HG03103 (cell line): ENCODE results near the gene TMPRSS13.

Source experiments
- ATAC-seq: cut with Tn5 transposase; IDR thresholded peaks from one replicate; pipeline ENCODE4 v1.9.1; 2021; ENCODE audit warnings: low read depth; ENCODE audit not compliant: unreplicated experiment

The TMPRSS13 gene

DNA sequence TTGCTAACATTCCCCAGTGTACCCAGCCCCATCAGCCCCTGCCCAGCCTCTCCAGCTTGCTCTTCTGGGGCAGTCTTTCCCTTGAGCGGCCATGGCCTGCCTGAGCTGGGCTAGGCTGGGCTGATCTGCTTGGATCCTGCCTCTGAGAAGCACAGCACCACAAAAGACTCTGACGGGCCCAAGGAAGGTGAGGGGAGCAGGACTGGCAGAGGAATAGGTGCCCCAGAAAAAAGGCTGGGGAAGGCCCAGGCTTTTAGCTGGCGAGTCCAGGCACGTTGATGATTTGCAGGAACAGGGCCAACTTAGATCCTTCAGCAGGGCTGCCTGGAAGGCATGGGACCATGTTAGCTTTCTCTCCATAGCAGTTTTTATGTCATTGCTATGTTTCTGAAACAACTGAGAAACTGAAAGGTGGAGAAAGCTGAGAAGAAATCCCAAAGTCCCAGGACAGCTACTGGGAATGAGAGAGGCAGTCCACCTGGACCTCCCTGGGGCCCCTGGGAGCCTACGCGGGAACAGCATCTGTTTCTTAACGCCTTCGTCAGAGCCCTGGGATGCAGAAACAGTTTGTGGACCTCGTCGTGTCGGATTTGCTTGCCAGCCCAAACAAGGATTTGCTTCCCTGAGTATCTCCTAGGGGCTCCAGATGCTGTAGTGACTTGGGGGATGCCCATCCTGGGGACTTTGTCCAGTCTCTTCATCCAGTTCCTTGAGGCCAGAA is 28.3 kb downstream of the TMPRSS13 start:
- no peak for ATAC-seq

DNA sequence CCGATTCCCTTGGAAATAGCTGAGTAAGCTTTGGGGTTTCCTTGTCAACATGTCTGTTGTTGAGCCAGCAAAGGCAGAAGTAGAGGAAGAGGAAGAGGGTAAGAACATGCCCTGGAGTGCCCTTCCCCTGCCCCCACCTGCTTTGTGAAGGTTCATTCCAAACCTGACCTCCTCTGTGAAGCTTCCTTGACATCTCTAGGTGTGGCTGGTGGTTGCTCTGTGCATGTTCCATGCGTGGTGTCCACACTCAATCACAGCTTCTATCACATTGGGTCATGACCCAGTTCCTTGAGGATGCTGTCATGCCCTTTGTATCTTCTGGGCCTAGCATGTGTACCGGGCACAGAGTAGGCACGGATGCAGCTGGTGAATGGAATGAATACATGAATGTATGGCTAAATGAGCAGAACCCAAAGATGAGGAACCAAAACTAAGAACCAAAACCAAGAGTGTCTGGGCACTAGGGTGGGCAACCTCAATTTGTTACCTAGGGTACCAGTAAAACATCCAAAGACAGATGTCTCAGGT is 29.0 kb downstream of the TMPRSS13 start:
- no peak for ATAC-seq

DNA sequence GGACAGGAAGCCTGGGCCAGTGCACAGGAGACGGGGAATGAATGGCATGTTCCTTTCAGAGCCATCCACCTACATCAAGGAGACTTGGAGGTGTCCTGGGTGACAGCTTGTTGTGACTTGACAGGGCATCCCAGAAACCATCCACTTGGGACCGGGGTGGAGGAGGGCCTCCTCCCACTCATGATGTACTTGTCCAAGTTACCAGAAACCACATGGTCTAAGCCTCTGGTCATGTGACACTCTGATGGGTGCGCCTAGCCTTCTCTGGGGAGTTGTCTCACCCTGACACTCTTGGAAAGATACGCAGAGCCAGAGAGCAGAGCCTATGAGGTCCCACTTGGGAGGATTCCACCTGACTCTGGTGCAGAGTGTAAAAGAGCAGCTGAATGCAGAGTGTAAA is 31.1 kb downstream of the TMPRSS13 start:
- ATAC-seq: no peak

DNA sequence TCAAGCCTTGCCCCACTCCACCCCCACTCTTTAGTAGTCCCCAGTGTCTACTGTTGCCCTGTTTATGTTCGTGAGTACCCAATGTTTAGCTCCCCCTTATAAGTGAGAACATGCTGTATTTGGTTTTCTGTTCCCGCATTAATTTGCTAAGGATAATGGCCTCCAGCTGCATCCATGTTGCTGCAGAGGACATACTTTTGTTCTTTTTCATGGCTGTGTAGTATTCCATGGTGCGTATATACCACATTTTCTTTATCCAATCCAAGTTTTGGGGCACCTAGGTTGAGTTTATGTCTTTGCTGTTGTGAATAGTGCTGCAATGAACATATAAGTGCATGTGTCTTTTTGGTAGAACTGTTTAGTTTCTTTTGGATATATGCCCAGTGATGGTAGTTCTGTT is 36.6 kb downstream of the TMPRSS13 start:
- no peak for ATAC-seq

DNA sequence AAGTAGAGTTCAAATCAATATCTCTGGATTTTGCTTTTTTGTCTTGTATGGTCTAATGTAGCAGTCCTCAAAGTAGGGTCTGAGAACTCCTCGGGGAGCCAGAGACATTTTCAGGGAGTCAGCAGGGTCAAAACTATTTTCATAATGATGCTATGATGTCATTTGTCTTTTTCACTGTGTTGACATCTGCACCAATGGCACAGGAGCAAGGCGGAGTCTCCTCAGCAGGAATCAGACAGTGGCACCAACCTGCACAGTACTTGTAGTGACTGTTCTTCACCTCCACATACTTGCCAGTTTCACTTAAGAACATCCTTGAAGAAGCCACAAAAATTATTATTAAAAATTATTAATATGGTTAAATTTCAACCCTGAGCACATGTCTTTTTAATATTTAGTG is 37.8 kb downstream of the TMPRSS13 start:
- no peak for ATAC-seq

DNA sequence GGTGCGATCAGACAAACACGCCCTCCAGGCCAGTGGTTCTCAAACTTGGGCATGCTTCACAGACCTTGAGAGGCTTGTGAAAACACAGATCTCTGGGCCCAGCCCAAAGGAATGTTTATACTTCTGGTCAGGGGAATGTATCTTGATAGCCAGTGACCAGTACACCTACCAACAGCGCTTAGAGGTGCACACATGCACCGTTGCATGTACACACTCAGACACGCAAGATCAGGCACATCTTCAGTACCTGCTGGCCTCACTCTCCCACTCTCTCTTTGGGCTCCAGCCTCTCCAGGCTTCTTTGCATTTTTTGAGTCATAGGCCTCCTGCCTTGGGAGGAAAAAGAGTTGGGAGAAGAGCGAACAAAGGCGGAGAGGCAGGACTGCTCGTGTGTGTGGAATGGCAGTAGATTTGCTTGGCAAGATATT is 41.0 kb downstream of the TMPRSS13 start:
- ATAC-seq: no peak

DNA sequence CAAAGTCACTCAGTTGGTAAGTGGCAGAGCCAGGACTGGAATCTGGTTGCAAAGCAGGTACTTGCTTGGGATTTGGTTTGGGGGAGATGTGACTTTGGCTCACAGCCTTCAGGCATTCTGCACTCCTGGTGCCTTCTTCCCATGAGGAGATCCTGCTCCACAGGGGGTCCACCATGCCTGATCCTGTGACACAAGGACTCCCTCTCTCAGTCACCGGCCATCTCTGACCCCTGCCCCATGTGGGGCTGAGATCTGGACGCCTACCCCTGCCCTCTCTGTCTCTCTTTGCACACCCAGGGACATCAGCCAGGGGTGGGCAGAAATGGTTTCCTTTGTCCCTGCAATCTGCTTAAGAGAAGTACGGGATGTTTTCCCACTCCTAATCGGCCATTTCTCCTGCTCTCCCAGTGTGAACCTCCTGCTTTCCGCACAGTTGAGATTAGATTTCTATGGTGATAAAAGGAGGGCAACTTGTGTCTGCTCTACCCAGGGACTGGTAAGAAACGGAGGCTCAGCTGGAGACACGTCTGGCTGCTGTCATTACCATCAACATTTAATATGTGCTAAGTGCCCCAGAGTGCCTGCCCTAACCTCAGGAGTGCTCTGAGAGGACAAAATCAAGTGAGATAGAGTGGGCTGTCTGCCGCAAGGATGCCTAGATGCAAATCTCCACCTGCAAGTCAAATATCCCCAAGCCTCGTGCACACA is 41.6 kb downstream of the TMPRSS13 start:
- ATAC-seq: no peak

DNA sequence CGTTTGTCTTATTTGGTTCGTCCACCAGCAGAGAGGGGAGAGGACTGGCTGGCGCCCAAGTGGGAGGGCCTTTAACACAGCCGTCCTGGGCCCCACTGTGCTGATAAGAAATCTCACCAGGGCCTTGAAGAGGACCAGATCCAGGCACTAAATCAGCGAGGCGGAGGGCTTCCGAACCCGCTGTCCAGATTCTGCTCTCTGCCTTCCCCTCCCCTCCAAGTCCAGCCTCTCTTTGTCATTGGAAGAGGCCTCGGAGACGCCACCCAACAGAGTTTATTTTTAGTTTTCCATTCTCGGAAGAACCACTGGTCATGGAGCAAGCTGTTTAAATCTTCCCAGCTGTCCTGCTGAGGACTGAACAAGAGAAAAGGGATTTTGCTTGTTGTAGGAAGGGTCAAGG is 43.4 kb downstream of the TMPRSS13 start:
- ATAC-seq: no peak

DNA sequence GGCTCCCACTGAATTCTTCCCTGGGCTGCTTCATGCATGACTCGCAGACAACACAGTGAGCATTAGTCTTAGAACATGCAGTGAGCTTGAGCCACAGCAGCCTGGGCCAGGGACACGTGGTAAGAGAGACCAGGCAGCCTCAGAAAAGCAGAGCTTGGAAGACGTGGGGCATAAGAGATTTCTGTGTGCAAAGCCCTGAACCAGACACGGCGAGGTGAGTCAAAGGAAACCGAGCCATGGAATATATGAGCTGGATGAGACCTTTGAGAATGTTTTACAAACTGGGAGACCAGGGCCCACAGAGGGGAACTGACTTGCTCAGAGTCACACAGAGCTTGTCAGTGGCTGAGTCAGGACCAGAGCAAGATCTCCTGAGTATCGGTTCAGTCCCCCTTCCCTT is 44.2 kb downstream of the TMPRSS13 start:
- no peak for ATAC-seq

DNA sequence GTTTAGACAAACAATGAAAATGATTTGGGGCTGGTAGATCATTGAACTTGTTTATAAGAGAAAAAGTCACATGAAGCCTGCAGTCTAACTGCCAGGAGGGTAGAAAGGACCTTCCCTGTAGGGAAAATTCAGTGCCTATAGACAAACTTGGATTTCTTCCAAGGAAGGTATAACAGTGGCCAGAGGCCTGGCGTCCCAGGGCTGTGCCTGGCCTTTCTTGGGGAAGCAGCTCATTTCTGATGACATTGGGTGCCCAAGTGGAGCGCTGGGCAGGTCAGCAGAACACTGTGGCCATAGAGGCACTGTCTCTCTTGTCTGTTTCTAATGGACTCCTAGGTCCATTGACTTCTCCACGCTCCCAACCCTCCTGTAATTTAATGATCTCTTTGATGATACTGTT is 46.1 kb downstream of the TMPRSS13 start:
- no peak for ATAC-seq

DNA sequence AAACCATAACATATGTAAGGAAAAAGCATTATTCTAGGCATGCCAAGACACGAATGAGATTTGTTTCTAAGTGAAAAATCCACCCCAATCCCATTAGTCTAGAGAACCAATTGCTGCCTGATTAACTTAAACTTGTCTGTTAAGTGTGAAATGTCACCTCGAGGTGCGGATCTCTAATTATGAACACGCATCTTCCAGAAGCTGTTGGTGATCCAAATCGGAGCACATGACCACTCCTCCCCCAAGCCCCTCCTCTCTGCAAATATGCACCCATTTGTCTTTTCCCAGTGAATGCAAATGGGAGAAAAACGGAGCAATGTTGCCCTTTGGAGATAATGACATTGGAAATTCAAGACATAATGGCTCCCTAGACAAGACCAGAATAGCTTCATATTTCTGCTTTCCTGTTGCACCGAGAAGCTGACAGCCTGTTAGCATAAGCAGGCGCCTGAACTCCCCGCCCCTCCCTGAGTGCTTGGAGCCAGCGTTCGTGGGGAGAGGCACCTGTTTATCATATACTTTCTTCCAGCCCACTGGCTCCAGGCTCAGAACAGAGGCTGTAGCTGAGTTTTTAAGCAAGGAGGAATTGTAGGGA is 46.8 kb downstream of the TMPRSS13 start:
- no peak for ATAC-seq

DNA sequence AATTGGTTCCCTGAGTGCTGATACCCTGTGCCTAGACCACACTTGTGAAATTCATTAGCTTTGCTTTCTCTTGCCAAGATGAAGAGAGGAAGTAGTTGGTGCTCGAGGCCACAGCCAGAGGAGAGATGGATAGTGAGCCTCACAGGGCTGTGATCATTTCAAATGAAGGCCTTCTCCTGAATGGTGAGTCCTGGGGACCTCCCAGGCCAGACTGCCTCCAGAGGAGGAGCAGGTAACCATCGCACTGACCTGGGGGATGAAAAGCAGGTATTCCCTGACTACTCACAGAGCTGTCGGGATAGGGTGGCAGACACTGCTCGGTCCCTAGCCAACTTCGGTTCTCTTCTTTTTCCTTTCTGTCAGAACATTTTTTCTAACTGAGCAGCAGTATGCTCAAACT is 48.0 kb downstream of the TMPRSS13 start:
- ATAC-seq: no peak

DNA sequence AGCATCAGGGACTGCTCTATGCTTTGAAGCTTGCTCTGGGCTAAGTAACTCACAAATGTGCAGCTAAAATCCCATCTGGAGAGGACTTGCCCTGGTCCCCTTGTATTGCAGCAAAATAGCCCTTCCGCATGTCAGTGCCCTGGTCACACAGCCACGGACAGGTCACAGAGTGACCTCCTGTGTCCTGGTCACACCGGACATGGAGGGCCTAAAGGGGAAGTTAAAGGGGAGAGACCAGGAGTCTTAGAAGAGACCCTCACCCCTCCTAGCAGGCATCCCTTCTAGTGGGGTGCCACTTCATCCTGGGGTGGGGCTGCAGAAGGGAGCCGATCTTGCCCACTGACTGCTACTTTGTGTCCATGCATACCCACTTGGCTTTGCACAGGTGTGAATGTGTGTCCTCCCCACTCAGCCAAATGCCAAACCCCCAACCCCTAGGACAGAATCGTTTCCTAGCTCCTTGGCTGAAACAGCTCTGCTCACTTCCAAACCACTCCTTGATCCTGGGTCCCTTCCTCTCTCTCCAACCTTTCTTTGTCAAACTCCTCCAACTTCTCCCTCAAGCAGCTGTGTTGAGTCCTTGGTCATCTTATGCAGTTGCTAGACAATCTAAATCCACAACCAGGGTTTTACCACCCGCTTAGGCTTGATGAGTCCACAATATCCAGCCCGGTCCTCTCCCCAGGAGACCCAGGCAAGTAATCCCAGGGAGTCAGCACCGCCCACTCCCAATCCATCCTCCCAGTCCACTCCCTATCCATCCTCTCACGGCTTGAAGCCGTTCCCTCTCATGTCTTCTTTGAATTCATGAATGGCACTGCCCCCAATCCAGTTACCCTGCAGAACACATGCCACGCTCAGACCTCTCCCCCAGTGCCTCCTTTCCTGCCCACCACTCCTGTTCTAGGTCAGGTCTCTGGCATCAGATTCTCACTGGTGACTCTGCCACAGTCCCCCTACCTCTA is 49.4 kb downstream of the TMPRSS13 start:
- ATAC-seq: no peak

DNA sequence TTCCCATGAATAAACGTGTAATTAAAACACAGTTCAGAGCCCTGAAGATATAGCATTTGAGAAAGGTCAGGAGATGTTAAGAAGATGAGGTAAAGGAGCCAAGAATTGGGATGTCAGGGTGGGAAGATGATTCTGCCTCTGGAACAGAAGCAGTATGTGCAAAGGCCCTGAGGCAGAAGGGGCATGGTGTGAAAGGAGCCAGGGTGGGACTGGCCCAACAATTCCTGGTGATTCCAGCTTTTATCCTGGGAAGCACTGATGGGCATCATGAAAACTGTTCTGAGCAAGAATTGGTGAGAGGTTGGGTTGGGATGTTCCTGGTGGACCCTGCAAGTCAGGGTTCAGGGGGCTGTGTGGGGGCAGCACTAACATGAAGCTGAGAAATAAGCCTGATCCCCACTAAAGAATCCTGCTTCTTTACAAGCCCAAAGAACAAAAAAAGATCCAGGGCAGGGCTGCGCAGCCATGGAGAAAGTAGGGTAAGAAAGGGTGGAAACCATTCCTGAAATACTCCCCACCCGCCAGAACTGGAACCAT is 50.2 kb downstream of the TMPRSS13 start:
- ATAC-seq: no peak

DNA sequence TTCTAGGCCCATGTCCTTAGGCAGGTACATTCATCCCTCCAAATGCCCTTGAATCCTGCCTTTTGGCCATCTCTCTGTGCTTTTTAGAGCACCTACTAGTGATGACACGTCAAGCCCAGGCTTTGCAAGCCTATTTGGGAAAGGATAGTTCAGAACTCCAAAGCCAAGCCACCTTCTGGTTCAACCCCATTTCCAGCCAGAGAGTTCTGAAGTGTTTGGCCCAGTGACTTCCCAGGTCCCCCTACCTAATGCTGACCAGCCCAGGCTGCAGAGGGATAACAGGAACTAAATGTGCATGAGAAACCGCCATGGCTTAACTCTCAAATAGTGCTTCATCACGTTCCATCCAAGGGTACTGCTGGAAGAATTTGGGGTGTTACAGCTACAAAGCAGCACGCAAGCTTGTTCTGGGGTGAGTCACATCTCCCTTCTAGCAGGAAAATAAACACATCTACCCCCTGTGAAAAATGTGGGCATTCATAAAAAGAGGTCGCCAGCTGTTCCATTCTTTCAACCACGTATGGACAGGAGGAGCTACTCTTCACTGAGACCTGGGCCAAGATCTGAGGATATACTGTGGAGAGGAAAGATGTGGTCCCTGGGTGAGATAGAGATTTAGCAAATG is 50.8 kb downstream of the TMPRSS13 start:
- ATAC-seq: no peak

DNA sequence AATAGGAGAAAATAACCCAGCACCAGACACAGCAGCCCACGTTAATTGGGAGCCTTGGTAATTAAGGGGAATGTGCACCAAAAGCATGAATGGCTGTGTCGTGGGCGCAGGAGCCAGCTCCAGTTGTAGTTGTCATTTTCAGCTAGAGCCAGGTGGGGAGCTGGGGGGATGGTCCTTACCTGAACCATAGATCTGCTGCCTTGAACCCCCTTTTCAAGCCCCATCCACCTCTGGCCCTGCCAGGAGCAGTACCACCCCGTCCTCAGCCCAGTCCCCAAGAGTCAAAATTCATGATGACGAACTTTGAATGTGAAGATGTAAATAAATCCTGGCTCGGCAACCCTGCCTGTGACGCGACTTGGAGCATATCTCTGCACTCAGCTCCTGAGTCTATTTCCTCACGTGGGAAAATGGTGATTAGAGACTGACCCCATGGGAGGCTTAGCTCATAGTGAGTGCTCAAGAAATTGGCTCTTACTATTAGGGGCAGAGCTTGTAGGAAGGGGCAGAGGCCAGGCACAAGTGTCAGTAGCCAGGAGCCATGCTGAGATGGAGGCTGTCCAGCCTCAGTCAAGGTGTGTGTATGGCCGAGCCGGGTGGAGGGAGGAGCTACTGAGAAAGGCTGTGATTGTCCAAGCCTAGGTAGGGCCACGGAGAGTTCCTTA is 52.0 kb downstream of the TMPRSS13 start:
- ATAC-seq: no peak

DNA sequence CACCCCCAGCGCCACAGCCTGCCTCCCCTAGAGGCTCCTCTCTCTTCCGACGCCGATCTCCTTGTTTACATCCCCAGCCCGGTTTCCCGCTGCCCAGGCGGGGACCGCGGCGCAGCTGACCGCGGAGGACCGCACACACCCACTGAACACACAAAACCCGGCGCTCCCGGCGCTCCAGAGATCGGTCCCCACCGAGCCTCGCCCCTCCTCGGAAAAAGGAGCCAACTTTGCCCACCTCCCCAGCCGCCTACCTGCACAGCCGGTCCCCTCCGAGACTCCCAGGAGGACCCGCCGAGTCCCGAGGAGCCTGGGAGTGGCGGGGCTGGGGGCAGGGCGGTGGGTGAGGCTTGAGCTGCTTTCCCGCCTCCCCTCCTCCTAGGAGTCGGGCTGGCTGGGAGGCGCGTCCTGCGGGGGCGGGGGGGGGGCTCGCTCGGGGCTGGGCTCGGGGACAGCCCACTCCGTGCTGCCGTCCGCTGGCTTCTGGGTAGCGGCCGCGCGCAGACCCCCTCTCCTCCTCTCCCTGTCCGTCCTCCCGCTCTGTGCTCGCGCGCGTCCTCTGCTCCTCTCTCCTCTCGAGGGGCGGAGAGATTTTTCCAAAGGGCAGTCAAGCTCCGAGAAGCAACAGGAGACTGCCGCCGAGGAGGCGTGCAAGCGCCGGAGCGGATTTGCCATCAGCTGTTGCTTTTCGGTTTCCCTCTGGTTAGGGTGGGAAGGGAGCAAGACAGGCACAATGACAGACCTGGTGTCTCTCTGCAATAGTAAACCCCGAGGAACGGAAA is 52.7 kb downstream of the TMPRSS13 start, which contains the start of gene FXYD6:
Gene FXYD6, minus strand, starts transcription at position 318 of the 779 bp plus-strand sequence. CDS start 33,882 bp downstream, outside the sequence.
- ATAC-seq: no peak

DNA sequence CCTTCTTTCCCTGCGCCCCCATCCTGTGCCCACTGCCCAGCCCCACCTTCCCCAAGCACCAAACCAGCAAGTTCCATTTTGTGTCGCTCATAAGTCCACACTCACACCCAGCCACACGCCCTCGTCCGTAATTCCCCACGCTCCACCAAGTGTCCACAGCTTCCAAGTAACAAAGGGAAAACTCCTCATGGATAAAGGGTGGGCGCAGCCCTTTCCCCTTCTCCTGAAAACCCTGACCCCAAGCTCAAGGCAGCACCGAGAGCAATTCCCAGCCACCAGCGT is 53.2 kb downstream of the TMPRSS13 start:
- no peak for ATAC-seq
